Liver (tissue), 9 donors: ENCODE measurements around the gene TACC2. TPM values are rescaled to one million over a fixed set of nuclear protein-coding genes. Genes with fewer than 3 reads are reported as not detected.

Source experiments
- DNase-seq: peaks from one replicate; pipeline ENCODE4 v3.0.0-alpha.2; 2017; ENCODE audit warnings: low spot score
- H3K27ac ChIP-seq, 2 donors: one replicate each; pipeline ENCODE4 v1.7.0; 2013; ENCODE audit warnings: inconsistent platforms in 2 of 2, low read length in 2 of 2, control low read depth in 1 of 2, low read depth in 1 of 2, mild to moderate bottlenecking in 1 of 2
- H3K27me3 ChIP-seq, 4 donors: one replicate each; pipeline versions ENCODE4 v1.6.1 to v1.7.0; 2013; ENCODE audit warnings: low read length in 3 of 4, inconsistent platforms in 1 of 4, mild to moderate bottlenecking in 1 of 4, moderate library complexity in 1 of 4; ENCODE audit not compliant: control insufficient read depth in 4 of 4, insufficient read depth in 4 of 4
- H3K36me3 ChIP-seq, 4 donors: one replicate each; pipeline versions ENCODE4 v1.6.1 to v1.7.0; 2013; ENCODE audit warnings: low read length in 3 of 4, mild to moderate bottlenecking in 3 of 4, low read depth in 1 of 4, moderate library complexity in 1 of 4; ENCODE audit not compliant: control insufficient read depth in 4 of 4, insufficient read depth in 3 of 4
- H3K4me1 ChIP-seq, 4 donors: one replicate each; pipeline versions ENCODE4 v1.6.1 to v1.7.0; 2013; ENCODE audit warnings: low read length in 3 of 4, mild to moderate bottlenecking in 3 of 4, moderate library complexity in 1 of 4; ENCODE audit not compliant: control insufficient read depth in 4 of 4, insufficient read depth in 4 of 4
- H3K4me3 ChIP-seq, 3 donors: one replicate each; pipeline versions ENCODE4 v1.6.1 to v1.7.0; 2013; ENCODE audit warnings: low read length in 3 of 3, control low read depth in 1 of 3, low read depth in 1 of 3, mild to moderate bottlenecking in 1 of 3
- H3K9ac ChIP-seq, 2 donors: one replicate each; pipeline ENCODE4 v1.7.0; 2013; ENCODE audit warnings: low read length in 2 of 2, mild to moderate bottlenecking in 2 of 2, moderate library complexity in 2 of 2, control low read depth in 1 of 2, low read depth in 1 of 2
- H3K9me3 ChIP-seq, 4 donors: one replicate each; pipeline versions ENCODE4 v1.6.1 to v1.7.0; 2013; ENCODE audit warnings: low read length in 3 of 4; ENCODE audit not compliant: control insufficient read depth in 4 of 4
- EGR1 ChIP-seq, 2 donors: IDR thresholded peaks; 2 replicates each; pipeline ENCODE4 v1.6.1; 2016 to 2018; ENCODE audit warnings: antibody characterized with exemption in 2 of 2, low read depth in 2 of 2
- FOXA1 ChIP-seq: IDR thresholded peaks from 2 replicates; pipeline ENCODE4 v1.6.1; 2016; ENCODE audit warnings: antibody characterized with exemption
- FOXA2 ChIP-seq: IDR thresholded peaks from 2 replicates; pipeline ENCODE4 v1.6.1; 2016; ENCODE audit warnings: antibody characterized with exemption
- GABPA ChIP-seq, 2 donors: IDR thresholded peaks in 1 of 2; conservative IDR thresholded peaks in 1 of 2; 2 replicates each; pipeline ENCODE4 v1.6.1; 2016; ENCODE audit warnings: antibody characterized with exemption in 2 of 2, mild to moderate bottlenecking in 1 of 2, moderate library complexity in 1 of 2
- HNF4A ChIP-seq, 2 donors: conservative IDR thresholded peaks; 2 replicates each; pipeline ENCODE4 v1.6.1; 2016; ENCODE audit warnings: antibody characterized with exemption in 2 of 2, mild to moderate bottlenecking in 2 of 2
- HNF4G ChIP-seq: IDR thresholded peaks from 2 replicates; pipeline ENCODE4 v1.6.1; 2016; ENCODE audit warnings: antibody characterized with exemption
- JUND ChIP-seq, 2 donors: IDR thresholded peaks; 2 replicates each; pipeline ENCODE4 v1.6.1; 2016; ENCODE audit warnings: antibody characterized with exemption in 2 of 2
- NR2F2 ChIP-seq: IDR thresholded peaks from 2 replicates; pipeline ENCODE4 v1.6.1; 2016; ENCODE audit warnings: antibody characterized with exemption
- RAD21 ChIP-seq, 2 donors: IDR thresholded peaks; 2 replicates each; pipeline ENCODE4 v1.6.1; 2016; ENCODE audit warnings: antibody characterized with exemption in 2 of 2, mild to moderate bottlenecking in 2 of 2
- RXRA ChIP-seq, 2 donors: IDR thresholded peaks; 2 replicates each; pipeline ENCODE4 v1.6.1; 2017 to 2018; ENCODE audit warnings: antibody characterized with exemption in 2 of 2, mild to moderate bottlenecking in 1 of 2
- SP1 ChIP-seq: IDR thresholded peaks from 2 replicates; pipeline ENCODE4 v1.6.1; 2018; ENCODE audit warnings: antibody characterized with exemption, mild to moderate bottlenecking
- TAF1 ChIP-seq: conservative IDR thresholded peaks from 2 replicates; pipeline ENCODE4 v1.6.1; 2016; ENCODE audit warnings: antibody characterized with exemption, mild to moderate bottlenecking
- YY1 ChIP-seq: IDR thresholded peaks from 2 replicates; pipeline ENCODE4 v1.6.1; 2016; ENCODE audit warnings: antibody characterized with exemption, mild to moderate bottlenecking
- WGBS: extraction: QIAGEN DNeasy Blood & Tissue Kit; methylation state at CpG from one replicate; pipeline ENCODE4 v1.1.7; 2013; 5-methylcytosine and 5-hydroxymethylcytosine counted together
- polyA plus RNA-seq, 2 donors: library from polyadenylated mRNA; stranded (reverse) in 1 of 2; unstranded in 1 of 2; fragments of 200-250 nt in 1 of 2; fragments of >200 nt in 1 of 2; fragmentation: Nextera tagmentation in 1 of 2; extraction: Ambion mirVana in 1 of 2; gene quantifications; one replicate each; pipeline versions ENCODE4 v1.2.1 to v1.2.3, GENCODE V29; 2013 to 2015
- total RNA-seq, 2 donors: library from RNA; depleted of rRNA; stranded (reverse); fragments of >200 nt; gene quantifications; one replicate each; pipeline ENCODE4 v1.2.3, GENCODE V29; 2014
- TF ChIP-seq, protein P1 (sequence below): IDR thresholded peaks from 2 replicates; pipeline ENCODE4 v1.6.1; 2016; ENCODE audit warnings: antibody characterized with exemption
- TF ChIP-seq, protein P2 (sequence below): IDR thresholded peaks from 2 replicates; pipeline ENCODE4 v1.6.1; 2016; ENCODE audit warnings: antibody characterized with exemption
- TF ChIP-seq, protein P3 (sequence below): IDR thresholded peaks from 2 replicates; pipeline ENCODE4 v1.6.1; 2016; ENCODE audit warnings: antibody characterized with exemption
- TF ChIP-seq, protein P4 (sequence below): IDR thresholded peaks from 2 replicates; pipeline ENCODE4 v1.6.1; 2016; ENCODE audit warnings: antibody characterized with exemption, mild to moderate bottlenecking
- TF ChIP-seq, protein P5 (sequence below): fragments of 150-350 bp; IDR thresholded peaks from 2 replicates; pipeline ENCODE4 v1.5.1; 2017; ENCODE audit warnings: improper control_type of control experiment, low read depth, low read length; ENCODE audit not compliant: missing input control
- donor health status: healthy.
- donor health status: healthy.
- donor health status: healthy.
- donor health status: healthy.
- donor health status: healthy.

TACC2 gene
- total and polyA plus RNA-seq, 4 donors, result 1.5 to 9.1 (median 7.8) TPM

DNA sequence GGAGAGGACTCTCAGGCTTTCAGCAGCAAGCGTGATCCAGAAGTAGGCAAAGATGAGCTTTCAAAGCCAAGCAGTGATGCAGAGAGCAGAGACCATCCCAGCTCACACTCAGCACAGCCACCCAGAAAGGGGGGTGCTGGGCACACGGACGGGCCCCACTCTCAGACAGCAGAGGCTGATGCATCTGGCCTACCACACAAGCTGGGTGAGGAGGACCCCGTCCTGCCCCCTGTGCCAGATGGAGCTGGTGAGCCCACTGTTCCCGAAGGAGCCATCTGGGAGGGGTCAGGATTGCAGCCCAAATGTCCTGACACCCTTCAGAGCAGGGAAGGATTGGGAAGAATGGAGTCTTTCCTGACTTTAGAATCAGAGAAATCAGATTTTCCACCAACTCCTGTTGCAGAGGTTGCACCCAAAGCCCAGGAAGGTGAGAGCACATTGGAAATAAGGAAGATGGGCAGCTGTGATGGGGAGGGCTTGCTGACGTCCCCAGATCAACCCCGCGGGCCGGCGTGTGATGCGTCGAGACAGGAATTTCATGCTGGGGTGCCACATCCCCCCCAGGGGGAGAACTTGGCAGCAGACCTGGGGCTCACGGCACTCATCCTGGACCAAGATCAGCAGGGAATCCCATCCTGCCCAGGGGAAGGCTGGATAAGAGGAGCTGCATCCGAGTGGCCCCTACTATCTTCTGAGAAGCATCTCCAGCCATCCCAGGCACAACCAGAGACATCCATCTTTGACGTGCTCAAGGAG, 95.5 kb downstream of the TACC2 start:
- H3K4me3 ChIP-seq, result no peak overlapping the region
- no peak for TF ChIP-seq JUND (IDR thresholded peaks at IDR 0.05)
- TF ChIP-seq, protein P1, sequence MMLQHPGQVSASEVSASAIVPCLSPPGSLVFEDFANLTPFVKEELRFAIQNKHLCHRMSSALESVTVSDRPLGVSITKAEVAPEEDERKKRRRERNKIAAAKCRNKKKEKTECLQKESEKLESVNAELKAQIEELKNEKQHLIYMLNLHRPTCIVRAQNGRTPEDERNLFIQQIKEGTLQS, result no peak
- TF ChIP-seq TAF1, result no peak
- no peak for TF ChIP-seq YY1
- TF ChIP-seq, protein P2, sequence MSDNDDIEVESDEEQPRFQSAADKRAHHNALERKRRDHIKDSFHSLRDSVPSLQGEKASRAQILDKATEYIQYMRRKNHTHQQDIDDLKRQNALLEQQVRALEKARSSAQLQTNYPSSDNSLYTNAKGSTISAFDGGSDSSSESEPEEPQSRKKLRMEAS, result no peak
- TF ChIP-seq, protein P3, sequence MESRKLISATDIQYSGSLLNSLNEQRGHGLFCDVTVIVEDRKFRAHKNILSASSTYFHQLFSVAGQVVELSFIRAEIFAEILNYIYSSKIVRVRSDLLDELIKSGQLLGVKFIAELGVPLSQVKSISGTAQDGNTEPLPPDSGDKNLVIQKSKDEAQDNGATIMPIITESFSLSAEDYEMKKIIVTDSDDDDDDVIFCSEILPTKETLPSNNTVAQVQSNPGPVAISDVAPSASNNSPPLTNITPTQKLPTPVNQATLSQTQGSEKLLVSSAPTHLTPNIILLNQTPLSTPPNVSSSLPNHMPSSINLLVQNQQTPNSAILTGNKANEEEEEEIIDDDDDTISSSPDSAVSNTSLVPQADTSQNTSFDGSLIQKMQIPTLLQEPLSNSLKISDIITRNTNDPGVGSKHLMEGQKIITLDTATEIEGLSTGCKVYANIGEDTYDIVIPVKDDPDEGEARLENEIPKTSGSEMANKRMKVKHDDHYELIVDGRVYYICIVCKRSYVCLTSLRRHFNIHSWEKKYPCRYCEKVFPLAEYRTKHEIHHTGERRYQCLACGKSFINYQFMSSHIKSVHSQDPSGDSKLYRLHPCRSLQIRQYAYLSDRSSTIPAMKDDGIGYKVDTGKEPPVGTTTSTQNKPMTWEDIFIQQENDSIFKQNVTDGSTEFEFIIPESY, result no peak
- no peak for TF ChIP-seq FOXA2
- TF ChIP-seq HNF4G, result no peak
- TF ChIP-seq SP1, result no peak
- TF ChIP-seq RXRA (IDR thresholded peaks at IDR 0.05), result no peak
- TF ChIP-seq, protein P4, sequence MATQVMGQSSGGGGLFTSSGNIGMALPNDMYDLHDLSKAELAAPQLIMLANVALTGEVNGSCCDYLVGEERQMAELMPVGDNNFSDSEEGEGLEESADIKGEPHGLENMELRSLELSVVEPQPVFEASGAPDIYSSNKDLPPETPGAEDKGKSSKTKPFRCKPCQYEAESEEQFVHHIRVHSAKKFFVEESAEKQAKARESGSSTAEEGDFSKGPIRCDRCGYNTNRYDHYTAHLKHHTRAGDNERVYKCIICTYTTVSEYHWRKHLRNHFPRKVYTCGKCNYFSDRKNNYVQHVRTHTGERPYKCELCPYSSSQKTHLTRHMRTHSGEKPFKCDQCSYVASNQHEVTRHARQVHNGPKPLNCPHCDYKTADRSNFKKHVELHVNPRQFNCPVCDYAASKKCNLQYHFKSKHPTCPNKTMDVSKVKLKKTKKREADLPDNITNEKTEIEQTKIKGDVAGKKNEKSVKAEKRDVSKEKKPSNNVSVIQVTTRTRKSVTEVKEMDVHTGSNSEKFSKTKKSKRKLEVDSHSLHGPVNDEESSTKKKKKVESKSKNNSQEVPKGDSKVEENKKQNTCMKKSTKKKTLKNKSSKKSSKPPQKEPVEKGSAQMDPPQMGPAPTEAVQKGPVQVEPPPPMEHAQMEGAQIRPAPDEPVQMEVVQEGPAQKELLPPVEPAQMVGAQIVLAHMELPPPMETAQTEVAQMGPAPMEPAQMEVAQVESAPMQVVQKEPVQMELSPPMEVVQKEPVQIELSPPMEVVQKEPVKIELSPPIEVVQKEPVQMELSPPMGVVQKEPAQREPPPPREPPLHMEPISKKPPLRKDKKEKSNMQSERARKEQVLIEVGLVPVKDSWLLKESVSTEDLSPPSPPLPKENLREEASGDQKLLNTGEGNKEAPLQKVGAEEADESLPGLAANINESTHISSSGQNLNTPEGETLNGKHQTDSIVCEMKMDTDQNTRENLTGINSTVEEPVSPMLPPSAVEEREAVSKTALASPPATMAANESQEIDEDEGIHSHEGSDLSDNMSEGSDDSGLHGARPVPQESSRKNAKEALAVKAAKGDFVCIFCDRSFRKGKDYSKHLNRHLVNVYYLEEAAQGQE, result no peak
- no peak for TF ChIP-seq NR2F2
- TF ChIP-seq FOXA1, result no peak
- no peak for TF ChIP-seq EGR1 (IDR thresholded peaks at IDR 0.05; ENCODE audit: low read depth in 2 of 2)
- no peak for TF ChIP-seq GABPA (IDR thresholded peaks at IDR 0.05 in 1 of 2, conservative IDR thresholded peaks at IDR 0.05 in 1 of 2)
- TF ChIP-seq RAD21 (IDR thresholded peaks at IDR 0.05), result no peak
- no peak for TF ChIP-seq HNF4A (conservative IDR thresholded peaks at IDR 0.05)
- TF ChIP-seq, protein P5, sequence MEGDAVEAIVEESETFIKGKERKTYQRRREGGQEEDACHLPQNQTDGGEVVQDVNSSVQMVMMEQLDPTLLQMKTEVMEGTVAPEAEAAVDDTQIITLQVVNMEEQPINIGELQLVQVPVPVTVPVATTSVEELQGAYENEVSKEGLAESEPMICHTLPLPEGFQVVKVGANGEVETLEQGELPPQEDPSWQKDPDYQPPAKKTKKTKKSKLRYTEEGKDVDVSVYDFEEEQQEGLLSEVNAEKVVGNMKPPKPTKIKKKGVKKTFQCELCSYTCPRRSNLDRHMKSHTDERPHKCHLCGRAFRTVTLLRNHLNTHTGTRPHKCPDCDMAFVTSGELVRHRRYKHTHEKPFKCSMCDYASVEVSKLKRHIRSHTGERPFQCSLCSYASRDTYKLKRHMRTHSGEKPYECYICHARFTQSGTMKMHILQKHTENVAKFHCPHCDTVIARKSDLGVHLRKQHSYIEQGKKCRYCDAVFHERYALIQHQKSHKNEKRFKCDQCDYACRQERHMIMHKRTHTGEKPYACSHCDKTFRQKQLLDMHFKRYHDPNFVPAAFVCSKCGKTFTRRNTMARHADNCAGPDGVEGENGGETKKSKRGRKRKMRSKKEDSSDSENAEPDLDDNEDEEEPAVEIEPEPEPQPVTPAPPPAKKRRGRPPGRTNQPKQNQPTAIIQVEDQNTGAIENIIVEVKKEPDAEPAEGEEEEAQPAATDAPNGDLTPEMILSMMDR, result no peak

More for the DNA sequence above, 95.5 kb downstream of the TACC2 start:
- no peak for DNase-seq
- H3K27ac ChIP-seq, result no peak overlapping the region
- WGBS, result 91% methylated on average over 15 of the region's 15 CpGs
- H3K27me3 ChIP-seq, result no peaks in the 10 kb centered on the region
- no peak overlapping the region for H3K9ac ChIP-seq
- H3K9me3 ChIP-seq, result no peaks in the 10 kb centered on the region
- H3K36me3 ChIP-seq, result no peaks in the 10 kb centered on the region
- no peaks in the 10 kb centered on the region for H3K4me1 ChIP-seq
